HUES64 (cell line): Measurements from ENCODE around the gene SLC25A38.

ENCODE experiments used
- H3K27ac ChIP-seq: 2 replicates; pipeline ENCODE4 v1.7.0; 2013; ENCODE audit warnings: low read depth, low read length, inconsistent platforms
- H3K27me3 ChIP-seq: 2 replicates; pipeline ENCODE4 v1.6.1; 2013; ENCODE audit warnings: mild to moderate bottlenecking, low read length; ENCODE audit not compliant: insufficient read depth
- H3K36me3 ChIP-seq: 2 replicates; pipeline ENCODE4 v1.6.1; 2013; ENCODE audit warnings: mild to moderate bottlenecking, low read length; ENCODE audit not compliant: insufficient read depth
- H3K4me1 ChIP-seq: 2 replicates; pipeline ENCODE4 v1.6.1; 2013; ENCODE audit warnings: mild to moderate bottlenecking, low read length, moderate library complexity; ENCODE audit not compliant: insufficient read depth
- H3K4me3 ChIP-seq: 2 replicates; pipeline ENCODE4 v1.5.1; 2013; ENCODE audit warnings: mild to moderate bottlenecking, low read length, moderate library complexity
- H3K9ac ChIP-seq: 2 replicates; pipeline ENCODE4 v1.6.1; 2013; ENCODE audit warnings: mild to moderate bottlenecking, low read depth, low read length
- H3K9me3 ChIP-seq: 2 replicates; pipeline ENCODE4 v1.6.1; 2013; ENCODE audit warnings: low read depth, low read length; ENCODE audit not compliant: insufficient read depth
- WGBS: fragments of 150-250, 120-280 bp; methylation state at CpG from one replicate; pipeline ENCODE4 v1.1.7; 2013; ENCODE audit warnings: missing lambda C conversion rate; 5-methylcytosine and 5-hydroxymethylcytosine counted together

Gene SLC25A38

GRCh38 chr3:39420543-39420942 lies 37.4 kb downstream of the SLC25A38 start:
- Histone ChIP-seq H3K27ac (no peak overlapping the region), H3K27me3 (no peaks in the 10 kb centered on the region), H3K4me1 (peaks cover 21% of the 10 kb centered on the region), H3K4me3 (no peak overlapping the region), H3K9me3 (no peaks in the 10 kb centered on the region), H3K9ac (no peak overlapping the region), H3K36me3 (no peaks in the 10 kb centered on the region)
- 93% methylated on average over 2 of the region's 2 CpGs for WGBS

DNA sequence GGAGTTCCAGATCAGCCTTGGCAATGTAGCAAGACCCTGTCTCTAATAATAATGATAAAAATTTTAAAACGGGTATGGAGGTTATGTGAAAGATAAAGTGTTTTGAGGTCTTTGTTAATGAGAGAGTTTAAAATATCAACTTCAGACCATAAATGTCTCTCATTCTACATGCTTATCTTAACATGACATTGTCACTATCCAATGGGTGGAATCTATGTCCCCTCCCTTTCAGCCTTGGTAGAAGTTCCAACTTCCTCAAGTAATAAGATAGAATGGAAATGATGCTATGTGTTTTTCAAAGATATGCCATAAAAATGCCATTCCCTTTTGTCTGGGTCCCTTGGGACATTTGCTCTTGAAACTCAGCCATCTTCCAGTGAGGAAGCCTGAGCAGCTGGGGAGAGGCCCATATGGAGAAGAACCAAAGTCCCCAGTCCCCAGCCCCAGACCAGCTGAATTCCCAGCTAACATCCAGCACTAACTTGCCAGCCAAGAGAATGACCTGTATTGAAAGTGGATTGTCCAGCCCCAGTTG lies 40.3 kb downstream of the SLC25A38 start:
- no peak overlapping the region for H3K27ac ChIP-seq
- WGBS = no CpG with 5 or more reads among the region's 1 CpG
- H3K9ac ChIP-seq = no peak overlapping the region
- peaks cover 13% of the 10 kb centered on the region for H3K4me1 ChIP-seq
- H3K4me3 ChIP-seq = no peak overlapping the region
- no peaks in the 10 kb centered on the region for H3K36me3 ChIP-seq
- no peaks in the 10 kb centered on the region for H3K9me3 ChIP-seq
- no peaks in the 10 kb centered on the region for H3K27me3 ChIP-seq

DNA sequence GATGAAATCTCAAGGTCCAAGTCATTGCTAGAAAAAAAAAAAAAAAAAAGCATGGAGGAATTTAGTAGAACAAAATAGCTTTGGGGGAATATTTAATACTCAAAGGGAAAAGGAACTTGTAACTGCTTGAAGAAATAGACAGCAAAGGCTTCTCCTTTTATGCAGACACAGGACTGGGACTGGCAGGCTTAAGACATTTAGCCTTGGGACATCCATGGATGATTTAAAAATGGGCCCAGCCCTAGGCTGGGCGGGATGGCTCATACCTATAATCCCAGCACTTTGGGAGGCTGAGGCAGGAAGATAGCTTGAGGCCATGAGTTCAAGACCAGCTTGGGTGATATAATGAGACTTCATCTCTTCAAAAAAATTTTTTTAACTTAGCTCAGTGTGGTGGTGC lies 43.1 kb downstream of the SLC25A38 start:
- Histone ChIP-seq H3K4me3 (no peak overlapping the region), H3K9ac (no peak overlapping the region), H3K36me3 (no peaks in the 10 kb centered on the region), H3K27ac (no peak overlapping the region), H3K9me3 (no peaks in the 10 kb centered on the region), H3K4me1 (no peaks in the 10 kb centered on the region), H3K27me3 (no peaks in the 10 kb centered on the region)
- WGBS = 91% methylated on average over 1 of the region's 1 CpG

DNA sequence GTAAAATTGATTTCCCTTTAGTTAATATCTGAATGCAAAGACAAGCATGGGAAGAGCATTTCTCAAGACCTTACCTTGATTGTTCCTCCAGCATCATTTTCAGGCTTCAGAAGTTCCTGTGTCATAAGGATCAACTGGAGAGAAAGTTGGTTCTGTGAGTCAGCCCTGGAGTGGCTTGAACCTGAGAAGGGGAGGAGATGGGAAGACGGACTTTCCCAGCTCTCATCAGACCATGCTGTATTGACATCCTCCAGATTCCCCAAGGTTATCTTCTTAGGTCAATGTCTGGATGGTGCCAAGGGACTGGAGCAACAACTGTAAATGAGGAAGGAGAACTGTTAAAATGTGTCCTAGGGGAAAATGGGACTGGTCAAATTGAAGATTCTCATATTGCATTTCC lies 44.3 kb downstream of the SLC25A38 start:
- Histone ChIP-seq H3K4me1 (no peaks in the 10 kb centered on the region), H3K4me3 (no peak overlapping the region), H3K9me3 (no peaks in the 10 kb centered on the region), H3K27ac (no peak overlapping the region), H3K36me3 (no peaks in the 10 kb centered on the region), H3K9ac (no peak overlapping the region), H3K27me3 (no peaks in the 10 kb centered on the region)
- WGBS = 67% methylated on average over 1 of the region's 1 CpG

GRCh38 chr3:39428745-39429201 lies 45.6 kb downstream of the SLC25A38 start:
- no peaks in the 10 kb centered on the region for H3K36me3 ChIP-seq
- H3K27ac ChIP-seq = no peak overlapping the region
- WGBS = 94% methylated on average over 22 of the region's 22 CpGs
- H3K9me3 ChIP-seq = no peaks in the 10 kb centered on the region
- no peaks in the 10 kb centered on the region for H3K27me3 ChIP-seq
- H3K4me3 ChIP-seq = no peak overlapping the region
- H3K9ac ChIP-seq = no peak overlapping the region
- no peaks in the 10 kb centered on the region for H3K4me1 ChIP-seq

GRCh38 chr3:39429466-39429865 lies 46.3 kb downstream of the SLC25A38 start:
- Histone ChIP-seq H3K27ac (no peak overlapping the region), H3K4me3 (no peak overlapping the region), H3K27me3 (no peaks in the 10 kb centered on the region), H3K36me3 (no peaks in the 10 kb centered on the region), H3K4me1 (no peaks in the 10 kb centered on the region), H3K9me3 (no peaks in the 10 kb centered on the region), H3K9ac (no peak overlapping the region)
- WGBS = 94% methylated on average over 11 of the region's 11 CpGs

DNA sequence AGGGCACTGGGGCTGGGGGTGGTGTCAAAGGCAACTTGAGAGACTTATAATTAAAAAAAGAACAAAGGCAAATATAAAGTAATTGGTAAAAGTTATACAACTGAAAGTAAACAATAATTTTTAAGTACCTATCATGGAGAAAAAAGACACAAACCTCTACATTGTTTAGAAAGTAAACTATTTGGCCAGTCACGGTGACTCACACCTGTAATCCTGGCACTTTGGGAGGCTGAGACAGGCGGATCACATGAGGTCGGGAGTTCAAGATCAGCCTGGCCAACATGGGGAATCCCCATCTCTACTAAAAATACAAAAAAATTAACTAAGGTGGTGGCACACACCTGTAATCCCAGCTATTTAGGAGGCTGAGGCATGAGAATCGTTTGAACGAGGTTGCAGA lies 49.2 kb downstream of the SLC25A38 start:
- no peak overlapping the region for H3K27ac ChIP-seq
- H3K4me3 ChIP-seq = no peak overlapping the region
- no peak overlapping the region for H3K9ac ChIP-seq
- no peaks in the 10 kb centered on the region for H3K36me3 ChIP-seq
- H3K4me1 ChIP-seq = no peaks in the 10 kb centered on the region
- no peaks in the 10 kb centered on the region for H3K9me3 ChIP-seq
- no peaks in the 10 kb centered on the region for H3K27me3 ChIP-seq
- WGBS = 92% methylated on average over 5 of the region's 5 CpGs

DNA sequence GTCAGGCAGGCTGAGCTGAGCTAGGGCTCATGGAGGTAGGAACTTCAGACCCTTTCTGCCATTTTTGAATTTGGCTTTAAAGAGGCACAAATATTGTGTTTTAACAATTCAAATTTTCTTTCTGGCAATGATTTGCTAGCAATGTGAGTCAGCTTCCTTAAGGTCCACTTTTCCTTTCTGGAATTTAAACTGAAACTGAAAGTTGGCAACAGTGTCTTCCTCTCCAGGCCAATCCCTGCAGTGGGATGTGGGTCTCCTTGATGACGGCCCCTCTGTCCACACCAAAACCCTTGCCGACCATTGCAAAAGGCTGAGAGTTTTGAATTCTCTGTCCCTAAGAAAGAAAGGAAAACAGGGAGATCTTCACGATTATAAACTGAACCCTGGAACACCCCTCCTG lies 50.5 kb downstream of the SLC25A38 start:
- Histone ChIP-seq H3K4me1 (no peaks in the 10 kb centered on the region), H3K9me3 (no peaks in the 10 kb centered on the region), H3K9ac (no peak overlapping the region), H3K27me3 (no peaks in the 10 kb centered on the region), H3K4me3 (no peak overlapping the region), H3K36me3 (no peaks in the 10 kb centered on the region), H3K27ac (no peak overlapping the region)
- whole genome bisulfite sequencing = 83% methylated on average over 3 of the region's 3 CpGs

GRCh38 chr3:39434574-39434973 lies 51.4 kb downstream of the SLC25A38 start:
- Histone ChIP-seq H3K36me3 (no peaks in the 10 kb centered on the region), H3K4me3 (no peak overlapping the region), H3K27me3 (no peaks in the 10 kb centered on the region), H3K4me1 (no peaks in the 10 kb centered on the region), H3K9me3 (no peaks in the 10 kb centered on the region), H3K9ac (no peak overlapping the region), H3K27ac (no peak overlapping the region)
- 94% methylated on average over 5 of the region's 5 CpGs for WGBS

DNA sequence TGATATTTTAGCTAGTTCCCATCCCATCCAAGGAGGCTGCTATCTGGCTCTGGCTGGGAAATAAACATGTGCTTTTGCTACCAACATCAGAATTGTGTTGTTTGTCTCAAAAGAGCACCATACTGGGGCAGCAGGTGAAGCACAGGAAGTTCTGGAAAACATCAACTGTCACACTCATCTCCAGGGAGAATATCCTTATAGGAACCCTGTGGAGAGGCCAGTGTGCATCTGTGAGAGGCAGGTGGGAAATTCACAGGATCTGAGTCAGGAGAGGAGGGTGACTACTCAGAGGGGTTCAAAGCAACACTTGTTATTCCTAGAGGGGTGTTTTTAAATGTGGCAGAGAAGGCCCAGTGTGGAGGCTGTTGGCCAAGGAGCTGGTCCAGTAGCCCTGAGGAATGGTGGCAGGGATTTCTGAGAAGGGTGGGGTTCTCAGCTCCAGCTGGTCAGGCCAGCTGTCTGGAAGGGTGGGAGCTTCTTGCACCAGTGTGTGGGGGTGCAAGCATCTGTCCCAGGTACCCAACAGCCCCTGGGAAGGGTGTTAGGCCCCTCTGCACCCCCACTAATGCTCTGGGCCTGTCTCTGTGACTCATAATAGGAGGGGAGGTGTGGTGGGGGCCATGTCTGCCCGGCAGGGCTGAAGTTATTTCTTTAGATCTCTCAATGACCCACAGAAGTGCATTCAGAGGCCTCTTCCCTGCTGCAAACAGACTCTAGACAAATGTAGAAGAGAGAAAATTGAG lies 52.0 kb downstream of the SLC25A38 start:
- Histone ChIP-seq H3K9ac (no peak overlapping the region), H3K4me3 (no peak overlapping the region), H3K36me3 (no peaks in the 10 kb centered on the region), H3K27me3 (no peaks in the 10 kb centered on the region), H3K4me1 (no peaks in the 10 kb centered on the region), H3K9me3 (no peaks in the 10 kb centered on the region), H3K27ac (no peak overlapping the region)
- 33% methylated on average over 1 of the region's 1 CpG for WGBS

GRCh38 chr3:39438880-39439279 lies 55.7 kb downstream of the SLC25A38 start:
- no peaks in the 10 kb centered on the region for H3K27me3 ChIP-seq
- 89% methylated on average over 4 of the region's 4 CpGs for WGBS
- H3K27ac ChIP-seq = no peak overlapping the region
- no peaks in the 10 kb centered on the region for H3K9me3 ChIP-seq
- no peaks in the 10 kb centered on the region; the same call in 1 of the 2 replicates for H3K4me1 ChIP-seq
- H3K9ac ChIP-seq = no peak overlapping the region
- H3K4me3 ChIP-seq = no peak overlapping the region
- H3K36me3 ChIP-seq = no peaks in the 10 kb centered on the region
